GM18511 (cell line): ENCODE measurements around the gene BDKRB1.

ENCODE experiments used
- ATAC-seq: cut with Tn5 transposase; IDR thresholded peaks from one replicate; pipeline ENCODE4 v1.9.1; 2021; ENCODE audit warnings: mild to moderate bottlenecking, moderate library complexity; ENCODE audit not compliant: unreplicated experiment

The BDKRB1 gene

DNA sequence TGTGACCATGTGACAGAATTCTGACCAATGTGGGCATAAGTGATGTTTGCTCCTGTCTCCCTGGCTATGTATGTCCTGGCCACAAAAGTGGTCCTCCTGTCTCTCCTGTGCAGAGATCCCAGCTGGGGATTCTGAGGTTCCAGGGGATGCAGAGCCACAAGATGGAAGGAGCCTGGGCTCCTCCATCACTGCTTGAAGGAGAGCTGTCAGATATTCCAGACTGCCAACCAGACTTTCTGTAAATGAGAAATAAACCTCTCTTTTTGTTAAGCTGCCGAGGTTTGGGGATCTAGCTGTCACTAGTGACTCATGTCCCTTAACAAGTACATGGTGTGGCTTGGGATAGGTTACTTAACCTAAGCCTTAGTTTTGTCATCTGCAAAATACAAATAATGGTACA, 21.9 kb downstream of the BDKRB1 start:
- no peak for ATAC-seq

DNA sequence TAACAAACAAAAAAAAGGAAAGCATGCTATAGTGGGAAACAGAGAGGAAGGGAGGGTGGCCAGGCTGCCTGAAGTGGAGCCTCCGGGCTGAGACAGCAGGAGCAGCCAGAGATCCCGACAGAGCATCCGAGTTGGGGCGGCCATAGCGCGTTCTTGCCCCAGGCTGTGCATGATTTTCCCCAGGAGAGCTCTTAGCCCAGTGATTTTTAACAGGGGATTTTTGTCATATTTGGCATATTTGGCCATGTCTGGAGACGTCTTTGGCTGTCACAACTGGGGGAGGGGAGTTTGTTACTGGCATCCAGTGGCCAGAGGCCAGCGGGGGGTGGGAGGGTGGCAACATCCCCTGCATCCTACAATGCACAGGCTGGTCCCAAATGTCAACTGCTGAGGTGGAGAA, 23.6 kb downstream of the BDKRB1 start:
- ATAC-seq, result no peak

DNA sequence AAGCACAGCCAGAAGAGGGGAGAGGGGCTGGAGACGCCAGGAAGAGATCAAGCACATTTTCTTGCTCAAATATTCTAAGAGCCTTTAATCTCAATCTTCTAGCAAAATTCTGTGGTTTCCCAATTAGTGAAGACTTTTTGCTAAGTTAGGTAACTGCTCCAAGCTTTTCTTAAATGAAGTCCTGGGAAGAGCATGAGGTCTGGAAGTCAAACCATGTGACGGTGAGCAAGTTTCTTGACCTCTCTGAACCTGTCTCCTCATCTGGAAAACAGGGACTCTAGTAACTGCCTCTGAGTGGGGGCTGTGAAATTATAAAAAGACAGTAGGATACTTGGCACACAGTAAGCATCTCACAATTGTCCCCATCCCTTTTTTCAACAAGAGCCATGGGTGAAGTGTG, 24.1 kb downstream of the BDKRB1 start:
- no peak for ATAC-seq

DNA sequence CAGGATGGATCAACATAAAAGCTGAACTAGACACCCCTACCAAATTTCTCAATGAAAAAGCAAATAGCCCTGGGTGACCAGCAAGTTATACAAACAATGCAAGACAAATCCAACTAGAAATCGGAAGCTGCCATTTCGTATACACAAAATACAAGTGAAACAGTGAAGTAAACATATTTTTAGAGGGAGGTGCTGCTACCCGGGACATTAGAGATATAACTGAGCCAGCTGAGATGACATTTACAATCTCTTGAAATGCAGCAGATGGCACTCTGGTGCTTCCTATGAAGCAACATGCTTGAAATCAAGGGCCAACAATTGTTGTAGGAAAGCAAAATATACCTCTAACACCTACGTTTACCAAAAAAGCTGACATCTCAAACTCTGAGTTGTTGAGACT, 25.5 kb downstream of the BDKRB1 start:
- ATAC-seq, result no peak

DNA sequence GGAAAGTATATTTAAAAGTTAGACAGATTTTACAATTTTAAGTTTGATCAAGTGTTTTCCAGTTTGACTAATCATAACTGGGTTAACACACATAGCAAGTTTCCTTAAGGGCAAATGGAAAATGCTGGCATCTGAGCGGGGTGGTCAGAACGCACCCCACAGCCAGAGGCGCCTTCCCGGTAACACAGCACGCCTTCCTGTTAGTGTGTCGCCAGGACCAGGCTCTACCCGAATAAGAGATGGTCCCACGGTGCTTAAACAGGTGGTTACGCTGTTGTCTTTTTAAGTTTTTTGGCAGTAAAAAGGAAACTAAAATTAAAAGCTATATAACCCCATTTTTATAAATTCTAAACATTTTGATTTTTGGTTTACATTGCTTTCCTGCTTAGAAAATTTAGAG, 28.0 kb downstream of the BDKRB1 start:
- no peak for ATAC-seq

DNA sequence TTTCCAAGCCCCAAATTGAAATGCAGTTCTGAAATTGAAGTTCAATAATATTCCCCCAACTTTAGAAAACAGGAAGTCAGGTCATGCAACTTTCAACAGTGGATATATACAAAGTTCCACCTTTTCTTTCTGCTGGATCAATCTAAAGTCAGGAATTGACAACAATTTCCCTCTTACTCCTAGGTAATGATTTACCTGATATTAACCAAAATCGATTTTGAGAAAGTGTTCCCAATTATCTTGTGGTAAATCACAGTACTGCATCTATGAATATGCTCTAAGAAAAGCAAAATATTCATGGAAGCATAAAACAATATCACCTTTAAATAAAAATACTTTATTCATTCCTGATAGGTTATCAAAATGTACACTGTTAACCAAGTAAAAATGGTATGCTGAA, 28.4 kb downstream of the BDKRB1 start:
- ATAC-seq, result no peak

DNA sequence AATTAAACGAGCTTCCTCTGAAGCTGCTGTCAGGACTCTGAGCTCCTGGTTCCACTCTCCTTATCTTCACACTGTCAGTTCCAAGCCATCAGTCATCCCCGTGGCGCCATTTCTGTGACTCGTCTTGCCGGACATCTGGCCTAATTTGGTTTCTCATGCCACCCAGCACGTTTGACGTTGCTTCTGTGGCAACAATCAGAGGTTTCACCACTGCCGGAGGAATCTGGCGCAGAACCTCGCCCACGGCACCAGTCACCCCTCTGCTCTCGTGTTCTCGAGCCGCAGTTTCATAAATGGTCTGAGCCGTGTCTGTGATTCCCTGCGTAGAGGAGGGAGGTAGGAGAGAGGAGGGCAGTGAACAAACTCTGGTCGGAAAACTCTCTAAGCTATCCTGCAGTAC, 29.7 kb downstream of the BDKRB1 start:
- no peak for ATAC-seq

DNA sequence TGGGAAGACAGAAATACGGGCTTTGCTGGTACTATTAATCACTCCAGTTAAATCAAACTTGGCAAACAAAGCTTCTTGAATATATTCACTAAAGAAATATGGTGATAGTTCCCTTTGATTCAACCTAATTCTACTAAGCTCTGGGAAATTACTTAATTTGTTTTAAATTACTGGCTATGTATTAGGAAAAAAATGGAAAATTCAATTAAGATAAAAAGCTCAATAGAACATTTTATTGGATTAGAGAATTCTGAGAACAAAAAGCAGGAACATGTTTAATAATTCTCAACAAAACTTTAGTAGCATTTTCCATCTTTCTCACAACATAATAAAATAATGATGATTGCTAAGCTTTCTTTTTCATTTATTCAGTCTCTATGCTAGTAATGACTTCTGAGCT, 30.2 kb downstream of the BDKRB1 start:
- no peak for ATAC-seq

DNA sequence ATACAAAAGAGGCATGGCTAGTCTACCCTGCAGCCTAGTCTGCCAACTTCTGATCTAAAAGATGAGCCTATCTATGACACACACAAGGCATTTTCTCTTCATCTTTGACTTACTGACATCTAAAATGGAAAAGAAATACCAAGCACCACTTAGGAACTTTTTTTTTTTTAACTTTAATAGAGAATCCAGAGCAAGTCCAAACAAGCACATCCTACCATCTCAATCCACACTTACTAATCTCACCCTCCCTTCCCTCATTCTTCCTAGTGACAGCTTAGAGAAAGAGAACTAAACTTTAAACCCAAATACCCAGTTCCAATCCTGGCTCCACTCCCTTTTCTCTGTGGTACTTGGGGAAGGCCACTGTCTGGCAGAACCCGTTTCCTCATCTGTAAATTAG, 31.8 kb downstream of the BDKRB1 start:
- no peak for ATAC-seq

DNA sequence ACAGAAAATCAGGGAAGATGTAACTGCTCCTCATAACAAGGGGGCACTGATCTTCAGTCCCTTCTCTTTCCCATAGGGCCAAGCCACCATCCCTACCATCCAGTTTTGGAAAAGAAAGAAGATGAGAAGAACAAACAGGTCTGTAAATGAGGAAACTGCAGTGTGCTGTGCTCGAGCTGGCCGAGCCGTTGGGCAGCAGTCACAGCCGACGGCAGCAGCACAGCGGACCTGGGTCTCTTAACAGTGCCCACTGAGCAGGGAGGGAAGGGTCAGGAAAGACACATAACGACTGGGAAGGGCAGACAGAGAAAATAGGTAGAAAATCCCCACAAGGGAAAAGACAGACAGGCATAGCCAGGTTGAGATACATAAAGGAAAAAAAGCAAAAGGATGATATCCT, 38.2 kb downstream of the BDKRB1 start:
- no peak for ATAC-seq

DNA sequence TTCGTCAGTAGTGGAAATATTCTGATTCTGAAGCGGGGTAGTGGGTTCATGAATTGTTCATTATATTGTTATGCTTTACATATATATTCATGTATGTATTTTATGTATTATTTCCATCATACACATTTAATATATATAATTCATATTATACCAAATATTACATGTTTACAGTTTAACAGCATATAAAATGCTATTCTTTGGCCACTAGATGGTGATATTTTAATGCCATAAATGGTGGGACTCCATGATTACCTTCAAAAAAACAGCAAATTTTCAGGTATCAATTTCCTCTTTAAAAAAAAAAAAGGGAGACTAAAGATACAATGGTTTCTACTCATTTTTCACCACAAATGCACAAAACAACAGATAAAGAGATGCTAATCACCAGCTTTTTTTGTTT, 41.0 kb downstream of the BDKRB1 start:
- no peak for ATAC-seq

DNA sequence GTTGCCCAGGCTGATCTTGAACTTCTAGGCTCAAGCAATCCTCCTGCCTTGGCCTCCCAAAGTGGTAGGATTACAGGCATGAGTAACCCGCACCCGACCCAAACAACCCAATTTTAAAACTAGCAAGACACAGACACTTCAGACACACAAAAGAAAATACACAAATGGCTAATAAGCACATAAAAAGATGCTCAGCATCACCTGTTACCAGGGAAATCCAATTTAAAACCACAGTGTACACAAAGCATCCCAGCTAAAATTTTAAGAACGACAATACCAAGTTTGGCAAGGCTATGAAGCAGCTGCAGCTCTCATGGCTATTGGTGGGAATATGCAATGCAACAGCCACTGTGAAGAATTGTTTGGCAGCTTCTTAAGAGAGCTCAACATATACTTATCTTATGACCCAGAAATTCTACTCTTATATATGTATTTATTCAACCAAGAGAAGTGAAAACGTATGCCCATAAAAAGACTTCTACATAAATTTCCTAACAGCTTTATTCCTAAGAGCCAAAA, 42.0 kb downstream of the BDKRB1 start:
- ATAC-seq, result no peak

DNA sequence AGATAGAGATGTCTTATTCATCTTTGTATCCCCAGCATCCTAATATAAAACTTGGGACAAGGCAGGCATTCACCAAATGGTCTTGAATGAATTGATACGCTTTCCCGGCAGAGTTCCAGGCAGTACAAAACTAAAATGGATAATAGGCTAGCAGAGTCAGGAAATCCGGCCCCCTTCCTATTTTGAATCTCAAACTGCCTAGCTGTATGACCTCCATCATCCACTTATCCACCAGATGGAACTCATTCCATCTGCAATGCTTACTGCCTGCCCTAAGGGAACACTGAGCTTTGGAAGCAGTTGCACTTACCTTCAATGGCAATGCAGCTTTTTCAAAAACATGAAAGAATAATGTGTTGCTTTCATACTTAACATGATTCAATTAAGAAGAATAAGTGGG, 43.4 kb downstream of the BDKRB1 start:
- no peak for ATAC-seq

DNA sequence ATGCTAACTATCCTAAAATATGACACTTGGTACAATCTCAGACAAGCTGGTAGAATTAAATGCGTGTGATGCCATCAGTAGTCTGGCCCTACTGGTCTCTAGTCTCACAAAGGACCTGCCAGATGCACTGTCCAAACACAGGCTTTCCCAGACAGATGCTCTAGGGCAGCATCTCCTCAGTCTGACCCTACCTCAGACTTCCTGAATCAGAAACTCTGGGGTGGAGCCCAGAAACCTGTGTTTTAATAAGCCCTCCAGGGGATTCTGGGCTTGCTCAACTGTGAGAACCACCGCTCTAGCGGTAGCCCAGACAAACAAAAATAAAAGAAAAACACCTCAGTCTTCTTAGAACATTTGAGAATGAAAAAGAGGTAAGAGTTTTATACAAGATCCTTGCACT, 48.0 kb downstream of the BDKRB1 start:
- ATAC-seq, result no peak

DNA sequence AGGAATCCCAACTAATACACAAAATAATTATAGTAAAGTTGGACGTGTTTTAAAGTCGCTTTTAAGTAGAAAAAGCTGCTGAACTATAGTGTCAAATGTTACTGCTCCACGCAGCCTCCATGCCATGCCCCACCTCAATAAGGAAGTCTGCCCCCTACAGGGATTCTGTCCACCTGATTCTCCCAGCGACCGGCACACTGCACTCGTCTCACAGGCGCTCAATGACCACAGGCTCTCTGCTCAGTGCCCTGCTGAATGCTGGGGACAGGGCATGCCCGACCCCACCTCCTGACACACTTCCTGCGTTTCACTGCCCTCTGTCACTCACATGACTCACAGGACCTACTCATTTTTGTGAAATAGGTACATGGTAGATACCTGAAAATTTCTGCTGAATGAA, 48.9 kb downstream of the BDKRB1 start:
- ATAC-seq, result no peak

DNA sequence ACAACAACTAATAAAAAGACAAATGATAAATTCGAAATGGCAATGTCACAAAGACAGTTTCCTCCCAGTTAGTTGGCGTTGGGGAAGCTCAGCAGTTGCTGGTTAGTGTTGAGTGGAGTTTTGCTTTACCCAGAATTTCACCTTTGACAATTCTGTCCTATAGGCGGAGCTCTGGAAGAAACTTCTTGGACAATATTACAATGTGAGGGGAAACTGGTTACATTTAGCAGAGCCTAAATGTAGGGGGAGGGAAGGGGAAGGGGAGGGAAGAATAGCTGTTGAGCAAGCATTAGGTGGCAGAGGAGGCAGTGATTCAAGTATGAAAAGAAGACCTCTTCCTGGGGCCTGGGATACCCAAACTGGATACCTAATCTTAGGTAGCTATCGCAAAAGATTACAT, 51.4 kb downstream of the BDKRB1 start:
- no peak for ATAC-seq

DNA sequence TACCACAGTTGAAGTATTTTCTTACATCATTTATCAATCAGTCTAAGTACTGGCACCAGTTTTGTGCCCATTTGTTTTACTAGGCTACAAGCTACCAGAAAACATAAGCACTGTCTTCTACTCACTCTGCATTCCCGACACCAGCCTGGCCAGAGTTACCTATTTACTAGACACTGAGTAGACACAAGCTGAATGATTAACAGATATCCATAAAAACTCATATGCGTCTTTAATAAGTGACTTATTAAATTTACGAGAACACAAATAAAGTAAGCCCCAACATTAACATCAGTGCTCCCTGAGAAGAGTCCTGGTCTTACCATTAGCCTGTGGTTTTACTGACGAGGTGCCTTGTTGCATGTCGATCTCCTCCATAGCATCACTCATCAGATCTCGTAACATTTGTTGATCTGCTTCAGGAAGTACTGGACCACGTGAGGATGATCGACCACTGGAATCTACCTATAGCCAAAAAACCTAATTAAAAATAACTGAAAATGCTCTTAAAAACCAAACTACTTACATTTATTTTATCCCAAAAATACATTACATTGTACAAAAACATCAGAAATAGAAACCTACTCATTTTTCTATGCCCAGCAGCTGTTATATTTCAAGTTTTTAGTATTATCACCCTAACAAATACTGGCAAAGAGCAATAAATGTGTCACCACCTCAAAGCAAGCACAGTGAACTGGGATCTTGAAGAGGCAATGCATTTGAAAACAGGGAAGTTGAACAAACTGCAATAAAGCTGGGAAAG, 53.3 kb downstream of the BDKRB1 start:
- no peak for ATAC-seq

DNA sequence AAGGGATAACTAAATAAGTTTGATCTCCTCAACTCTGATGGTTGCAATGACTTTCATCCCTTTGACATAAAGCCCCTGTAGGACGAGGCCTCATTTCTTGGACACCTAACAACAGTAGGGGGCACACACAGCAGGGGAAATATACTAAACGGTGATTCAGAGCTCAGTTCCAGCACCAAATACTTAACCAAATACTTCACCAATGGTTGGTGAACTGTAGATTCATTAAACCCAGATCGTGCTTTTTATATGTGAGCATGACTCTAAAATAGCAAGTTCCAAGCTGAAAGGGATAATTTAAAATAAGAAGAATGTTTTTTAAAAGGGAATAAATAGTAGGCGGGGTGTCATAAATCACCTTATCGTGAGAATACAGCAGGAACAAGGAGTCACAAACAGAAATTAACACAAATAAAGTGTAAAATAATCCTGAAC, 53.9 kb downstream of the BDKRB1 start:
- ATAC-seq, result no peak

DNA sequence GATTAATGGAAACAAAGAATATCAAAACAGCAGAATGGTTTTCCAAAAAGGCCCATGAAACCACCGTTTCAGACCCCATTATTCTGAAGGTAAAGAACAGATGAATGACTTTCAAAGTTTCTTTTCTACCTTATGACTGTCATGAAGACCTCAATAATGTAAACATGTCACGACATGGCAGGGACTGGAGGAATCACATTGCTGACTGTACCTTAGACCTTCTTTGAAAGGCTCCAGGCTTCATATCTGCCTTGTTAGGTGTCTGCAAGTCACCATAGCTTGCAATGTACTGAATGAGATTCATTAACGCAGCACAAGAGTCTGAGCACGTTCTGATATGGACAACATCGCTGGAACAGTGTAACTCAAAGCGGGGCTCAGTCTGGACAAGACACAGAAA, 54.9 kb downstream of the BDKRB1 start:
- ATAC-seq, result no peak
